Measurements from ENCODE around the gene EVX1. TPM values are rescaled to one million over a fixed set of nuclear protein-coding genes. Genes with fewer than 3 reads are reported as not detected.
A peak's percentile ranks its signal among the peaks of the same experiment; 100 is the strongest.

EVX1 gene
- not detected in 2 replicates for total RNA-seq

DNA sequence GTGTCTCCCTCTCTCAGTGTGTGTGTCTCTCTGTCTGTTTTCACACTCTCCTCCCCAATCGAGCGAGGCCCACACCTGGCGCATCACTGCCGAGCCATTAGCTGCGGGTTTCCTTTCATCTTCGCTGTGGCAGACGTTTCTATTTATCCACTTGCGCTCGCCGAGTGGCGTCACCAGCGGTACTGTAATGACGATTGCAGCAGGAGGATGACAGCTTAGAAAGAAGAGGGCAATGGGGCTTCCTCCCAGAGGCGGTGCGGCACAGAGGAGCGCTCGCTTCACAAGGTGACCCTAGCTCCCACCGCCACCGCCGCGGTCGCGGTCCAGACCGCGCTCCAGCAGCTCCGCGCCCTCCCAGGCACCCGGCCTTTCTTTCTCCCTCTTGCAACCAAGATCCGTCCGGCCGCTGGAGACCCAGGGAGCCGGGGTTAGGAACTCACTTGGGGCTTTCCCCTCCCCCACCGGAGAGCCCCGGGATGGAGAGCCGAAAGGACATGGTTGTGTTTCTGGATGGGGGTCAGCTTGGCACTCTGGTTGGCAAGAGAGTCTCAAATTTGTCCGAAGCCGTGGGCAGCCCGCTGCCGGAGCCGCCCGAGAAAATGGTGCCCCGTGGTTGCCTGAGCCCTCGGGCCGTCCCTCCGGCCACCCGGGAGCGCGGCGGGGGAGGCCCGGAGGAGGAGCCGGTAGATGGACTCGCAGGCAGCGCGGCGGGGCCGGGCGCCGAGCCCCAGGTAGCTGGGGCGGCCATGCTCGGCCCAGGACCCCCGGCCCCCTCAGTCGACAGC is at the start of gene EVX1:
EVX1 (plus strand) TSS at position 248 of the 785 bp plus-strand sequence; CDS start at position 477, 229 bp downstream.
- peaks cover 83% of the 10 kb centered on the region for H3K27me3 ChIP-seq (ENCODE audit: control insufficient read depth, insufficient read depth, low read length)
- no peak within 1 kb of the TSS for H3K4me3 ChIP-seq (ENCODE audit: low read depth, low read length)
- DNase-seq (ENCODE audit: low read depth) (no peak), FAIRE-seq (no peak)
- no peak for TF ChIP-seq CTCF (IDR thresholded peaks at IDR 0.05; ENCODE audit: insufficient read depth, low read length, severe bottlenecking)
- H3K36me3 ChIP-seq (ENCODE audit: control insufficient read depth, insufficient read depth, low read length): no peaks in the 10 kb centered on the region

DNA sequence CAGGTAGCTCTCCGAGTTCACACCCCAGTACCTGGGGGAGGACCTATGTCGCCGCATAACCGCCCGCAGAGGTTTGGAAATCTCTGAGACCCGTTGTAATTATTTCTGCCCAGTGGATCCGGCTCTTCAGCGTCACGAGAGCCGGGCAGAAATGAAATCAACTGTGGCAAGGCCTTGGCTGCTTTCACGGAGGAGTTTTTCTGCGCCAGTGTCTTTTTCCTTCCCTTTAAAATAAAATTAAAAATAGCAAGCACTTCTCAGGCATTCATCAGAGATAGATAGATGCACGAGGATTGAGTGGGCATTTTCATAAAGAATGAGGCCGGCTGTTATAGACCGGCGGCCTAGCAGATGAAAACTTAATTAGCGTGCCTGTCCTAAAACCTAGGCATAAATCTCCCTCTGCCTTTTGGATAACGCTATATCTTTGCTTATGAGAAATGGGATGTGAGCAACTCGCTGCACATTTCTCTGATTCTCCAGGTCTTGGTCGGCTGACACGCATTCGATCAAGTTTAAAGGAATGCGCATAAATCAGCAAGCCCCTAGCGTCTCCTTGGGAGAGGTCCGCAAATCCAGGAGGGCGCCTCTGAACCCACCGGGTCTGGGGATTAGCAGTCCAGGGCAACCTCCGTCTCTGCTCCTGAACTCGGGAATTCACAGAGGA is 49.1 kb upstream of the EVX1 start:
- Histone ChIP-seq H3K4me3 (ENCODE audit: low read depth, low read length) (no peak overlapping the region), H3K27me3 (ENCODE audit: control insufficient read depth, insufficient read depth, low read length) (peaks cover 74% of the 10 kb centered on the region)
- TF ChIP-seq CTCF (IDR thresholded peaks at IDR 0.05; ENCODE audit: insufficient read depth, low read length, severe bottlenecking): no peak

GRCh38 chr7:27194002-27194352 is 48.6 kb upstream of the EVX1 start:
- H3K4me3 ChIP-seq (ENCODE audit: low read depth, low read length): no peak overlapping the region
- DNase-seq (ENCODE audit: low read depth) (no peak), FAIRE-seq (no peak)
- TF ChIP-seq CTCF (IDR thresholded peaks at IDR 0.05; ENCODE audit: insufficient read depth, low read length, severe bottlenecking): no peak
- peaks cover 74% of the 10 kb centered on the region for H3K27me3 ChIP-seq (ENCODE audit: control insufficient read depth, insufficient read depth, low read length)
- H3K36me3 ChIP-seq (ENCODE audit: control insufficient read depth, insufficient read depth, low read length): no peaks in the 10 kb centered on the region

More for the DNA sequence above, 49.1 kb upstream of the EVX1 start:
- DNase-seq (ENCODE audit: low read depth): no peak
- peak; percentile 47 for FAIRE-seq
- H3K36me3 ChIP-seq (ENCODE audit: control insufficient read depth, insufficient read depth, low read length): no peaks in the 10 kb centered on the region

DNA sequence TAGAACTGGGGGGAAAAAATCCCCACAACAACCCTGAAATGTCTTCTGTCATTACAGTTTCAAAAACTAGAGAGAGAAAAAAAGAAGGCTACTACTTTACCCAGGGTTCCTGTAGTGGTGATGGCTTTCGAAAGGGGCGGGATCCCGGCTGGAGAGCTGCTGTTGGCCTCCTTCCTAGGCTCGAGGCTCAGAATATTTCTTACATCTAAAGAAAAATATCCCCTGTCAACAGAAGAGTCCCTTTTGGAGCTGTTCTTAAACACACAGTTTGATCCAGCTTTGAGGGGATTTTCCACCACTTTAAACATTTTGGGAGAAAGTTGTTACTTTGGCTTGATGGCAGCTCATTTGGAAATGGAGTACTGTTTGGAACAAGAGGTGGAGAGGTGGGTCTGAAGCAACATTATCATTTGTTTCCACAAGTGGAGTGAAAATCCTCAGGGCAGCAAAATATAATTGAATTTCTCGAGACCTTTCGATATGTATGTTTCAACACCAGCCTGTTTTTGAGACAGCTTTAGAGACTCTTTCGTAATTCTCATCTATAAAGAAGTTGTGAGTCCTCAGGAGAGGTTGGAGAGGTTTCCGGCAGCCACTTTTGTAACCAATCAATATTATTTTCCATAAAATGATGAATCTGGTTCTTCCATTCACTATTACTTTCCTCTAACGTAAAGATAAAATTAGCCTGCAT is 47.8 kb upstream of the EVX1 start:
- Histone ChIP-seq H3K27me3 (ENCODE audit: control insufficient read depth, insufficient read depth, low read length) (peaks cover 68% of the 10 kb centered on the region), H3K36me3 (ENCODE audit: control insufficient read depth, insufficient read depth, low read length) (no peaks in the 10 kb centered on the region), H3K4me3 (ENCODE audit: low read depth, low read length) (no peak overlapping the region)
- no peak for DNase-seq (ENCODE audit: low read depth)
- no peak for FAIRE-seq
- TF ChIP-seq CTCF (IDR thresholded peaks at IDR 0.05; ENCODE audit: insufficient read depth, low read length, severe bottlenecking): no peak

- TF ChIP-seq CTCF (IDR thresholded peaks at IDR 0.05; ENCODE audit: insufficient read depth, low read length, severe bottlenecking): peak; percentile 75
- peak; percentile 60 for DNase-seq (ENCODE audit: low read depth)
- Histone ChIP-seq H3K4me3 (ENCODE audit: low read depth, low read length) (no peak overlapping the region), H3K27me3 (ENCODE audit: control insufficient read depth, insufficient read depth, low read length) (peaks cover 65% of the 10 kb centered on the region), H3K36me3 (ENCODE audit: control insufficient read depth, insufficient read depth, low read length) (no peaks in the 10 kb centered on the region)
- FAIRE-seq: no peak
Observed at GRCh38 chr7:27196287-27196767, 46.3 kb upstream of the EVX1 start.
